NCI-H82 treated with DMSO at 0.1 percent for 48 hours (cell line): ENCODE data around the gene FOXN3.

Experiments
- DNase-seq: peaks from one replicate; lab custom pipeline; 2025; ENCODE audit not compliant: unreplicated experiment; lab: John Stamatoyannopoulos, UW

The FOXN3 gene

DNA sequence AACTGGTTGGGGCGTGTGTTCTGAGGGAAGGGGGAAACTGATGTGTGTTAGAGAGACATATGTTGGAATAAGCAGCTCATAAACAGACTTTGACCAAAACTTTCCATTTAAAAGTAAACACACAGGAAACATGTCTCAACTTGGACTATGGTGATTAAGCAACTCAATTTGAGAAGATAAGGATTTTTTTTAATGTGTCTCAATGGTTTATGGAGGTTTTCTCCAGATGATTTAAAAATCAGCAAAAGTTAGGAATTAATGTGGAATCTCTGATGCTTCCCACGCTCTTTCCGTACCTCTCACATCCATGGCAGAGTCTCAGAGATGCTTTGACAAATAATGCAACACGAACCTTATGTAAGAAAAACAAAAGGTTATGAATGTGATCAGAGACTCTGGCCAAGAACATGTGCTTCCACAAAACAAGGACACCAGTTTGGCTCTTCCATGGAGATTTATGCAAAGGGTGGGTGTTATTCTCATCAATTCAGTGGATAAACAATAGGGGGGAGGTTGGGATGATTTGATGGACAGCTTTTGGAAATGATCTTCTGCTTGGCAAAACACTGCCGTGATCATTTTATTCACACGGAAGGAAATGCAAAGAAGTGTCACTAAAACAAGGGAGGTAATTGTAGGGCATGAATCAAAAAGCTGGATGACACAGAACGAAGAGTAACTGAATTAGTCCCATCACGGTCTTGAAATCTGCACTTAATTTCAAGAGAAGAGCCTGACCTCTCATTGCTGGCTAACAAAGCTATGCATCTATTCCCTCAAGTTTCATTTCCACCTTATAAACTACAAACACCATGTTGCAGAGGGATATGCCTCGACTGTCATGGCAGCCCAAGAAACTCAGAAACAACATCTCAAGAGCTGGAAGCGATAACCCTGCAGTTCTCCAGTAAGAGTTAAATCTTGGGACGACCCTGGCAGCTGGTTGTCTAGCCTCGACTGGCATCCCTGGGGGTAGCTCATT lies 76.5 kb downstream of the FOXN3 start:
- DNase-seq: no peak

DNA sequence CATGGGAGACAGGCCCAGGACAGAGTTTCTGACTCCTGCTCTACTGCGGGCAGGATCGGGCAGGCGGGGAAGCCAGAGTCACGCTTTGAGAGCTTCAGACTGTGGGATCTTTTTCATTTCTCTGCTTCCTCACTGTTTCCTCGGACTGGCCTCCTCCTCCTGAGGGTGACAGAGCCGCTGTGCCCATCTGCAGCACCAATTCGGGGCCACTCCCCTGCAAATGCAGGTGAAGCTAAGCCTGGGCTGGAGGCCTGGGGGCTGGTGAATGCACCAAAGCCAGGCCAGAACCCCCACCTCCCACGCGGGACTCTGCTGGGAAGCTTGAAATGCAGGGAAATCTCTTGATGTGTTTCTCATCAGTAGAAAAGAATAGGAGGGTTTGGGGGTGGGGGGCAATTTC lies 77.5 kb downstream of the FOXN3 start:
- DNase-seq: no peak

DNA sequence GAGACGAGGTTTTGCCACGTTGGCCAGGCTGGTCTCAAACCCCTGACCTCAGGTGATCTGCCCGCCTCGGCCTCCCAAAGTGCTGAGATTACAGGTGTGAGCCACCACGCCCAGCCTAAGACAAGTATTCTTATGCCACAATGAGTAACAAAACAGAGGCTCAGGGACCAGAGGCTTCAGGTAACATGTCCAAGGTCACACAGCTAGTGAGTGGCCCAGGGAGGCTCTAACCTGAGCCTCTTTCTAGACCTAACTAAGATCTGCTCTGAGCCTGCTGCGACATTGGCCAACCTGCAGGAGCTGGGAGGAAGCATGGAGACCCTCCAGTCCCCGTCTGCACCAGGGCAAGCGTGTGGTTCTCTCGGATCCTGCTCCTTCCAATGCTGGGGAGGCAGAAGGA lies 77.9 kb downstream of the FOXN3 start:
- DNase-seq: no peak

DNA sequence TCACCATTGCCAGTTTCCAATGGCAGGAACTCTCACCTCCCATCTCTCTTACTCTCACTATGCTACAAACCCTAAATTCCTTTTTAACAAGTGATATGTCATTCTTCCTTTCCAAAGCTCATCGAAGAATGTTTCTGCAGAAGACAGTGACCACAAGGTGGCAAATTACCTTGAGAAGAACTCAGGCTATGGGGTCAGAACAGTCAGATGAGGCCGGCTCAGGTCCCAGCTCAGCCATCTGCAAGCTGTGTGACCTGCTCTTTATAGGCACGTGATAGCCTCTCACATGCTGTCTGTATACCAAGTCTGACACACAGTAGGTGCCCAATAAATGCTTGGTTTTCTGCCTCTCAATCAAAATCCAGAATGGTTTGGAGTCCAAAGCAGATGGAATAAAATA lies 80.7 kb downstream of the FOXN3 start:
- no peak for DNase-seq

DNA sequence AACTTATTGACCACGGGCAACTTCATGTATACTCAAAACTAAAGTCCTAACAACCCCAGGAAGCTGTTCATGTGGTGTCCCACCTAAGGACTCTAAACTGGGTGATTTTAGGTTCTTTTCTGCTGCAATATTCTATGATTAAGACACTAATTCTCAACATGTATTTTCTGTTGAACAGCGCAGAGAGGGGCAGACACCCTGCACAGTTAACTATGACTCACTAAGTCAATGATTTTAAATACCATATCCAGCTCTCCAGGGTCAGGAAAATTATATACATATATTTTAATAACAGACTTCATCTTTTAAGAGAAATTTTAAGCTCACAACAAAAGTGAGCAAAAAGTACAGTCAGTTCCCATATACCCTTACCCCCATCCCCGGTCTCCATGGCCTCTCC lies 85.0 kb downstream of the FOXN3 start:
- no peak for DNase-seq

DNA sequence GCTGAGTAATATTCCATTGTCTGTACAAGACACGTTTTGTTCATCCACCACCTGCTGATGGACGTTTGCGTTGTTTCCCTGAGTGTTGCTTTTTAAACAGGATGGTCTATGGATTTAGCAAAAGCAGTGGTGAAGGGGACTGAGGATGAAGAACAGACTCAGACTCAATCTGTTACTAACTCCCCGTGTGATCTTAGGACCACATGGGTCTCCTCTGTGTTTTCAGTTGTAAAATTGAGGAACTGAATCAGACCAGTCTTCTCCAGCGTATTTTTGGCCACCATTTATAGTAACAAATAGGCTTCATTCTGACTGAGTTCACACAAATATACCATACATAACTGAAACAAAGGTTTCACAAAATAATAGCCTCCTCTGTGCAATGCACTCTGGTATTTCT lies 85.6 kb downstream of the FOXN3 start:
- no peak for DNase-seq

DNA sequence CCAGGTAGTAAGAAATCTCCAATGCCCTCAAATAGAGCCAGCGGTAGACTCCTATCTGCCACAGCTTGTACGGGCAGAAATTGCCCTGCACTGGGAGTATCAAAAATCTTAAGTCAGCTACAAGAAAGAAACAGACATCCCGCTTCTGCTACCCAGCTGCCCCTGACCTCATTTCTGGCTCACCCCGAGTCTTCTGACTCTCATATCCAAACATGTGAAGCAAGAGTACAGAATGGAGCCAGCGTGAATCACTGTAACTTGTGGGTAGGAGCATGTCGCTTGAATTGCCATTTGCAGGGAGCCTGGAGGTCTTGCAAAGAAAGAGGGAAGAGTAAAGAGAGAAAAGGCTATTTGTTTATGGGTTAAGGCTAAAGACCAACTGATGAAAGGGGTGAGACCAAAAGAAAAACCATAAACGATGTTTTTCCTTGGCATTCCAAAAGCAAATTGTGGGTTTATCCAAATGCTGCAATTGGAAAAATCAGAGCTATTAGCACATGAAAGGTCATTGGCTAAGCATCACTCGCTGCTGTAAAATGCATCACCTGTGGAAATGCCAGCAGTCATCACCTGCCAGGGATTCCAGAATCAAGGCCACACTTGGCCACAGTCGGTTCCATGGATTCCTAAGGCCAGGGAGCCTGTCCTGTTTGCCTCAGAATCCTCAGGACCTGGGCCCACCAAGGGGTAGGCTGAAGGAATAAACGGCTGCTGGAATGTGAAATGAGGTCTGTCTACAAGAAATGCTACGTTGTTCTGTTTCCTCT lies 86.6 kb downstream of the FOXN3 start:
- DNase-seq: no peak

DNA sequence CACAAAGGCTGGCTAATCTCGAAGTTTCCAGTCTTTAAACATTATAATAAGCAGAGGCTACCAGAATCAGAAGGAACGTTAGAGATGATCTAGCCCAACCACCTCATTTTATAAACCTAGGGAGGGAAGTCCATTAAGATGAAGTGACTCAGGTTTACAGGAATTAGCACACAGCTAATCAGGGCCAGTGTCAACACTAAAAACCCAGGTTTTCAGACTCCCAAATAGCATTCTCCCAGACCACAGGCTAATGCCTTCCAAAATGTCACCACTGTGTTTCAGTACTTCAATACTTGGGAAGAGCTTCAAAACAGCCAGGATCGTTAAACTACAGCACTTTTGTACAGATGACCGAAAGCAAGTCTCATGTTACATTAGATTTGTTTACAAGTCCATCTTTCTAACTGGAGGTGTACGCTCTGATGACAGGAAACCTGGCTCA lies 89.2 kb downstream of the FOXN3 start:
- no peak for DNase-seq

DNA sequence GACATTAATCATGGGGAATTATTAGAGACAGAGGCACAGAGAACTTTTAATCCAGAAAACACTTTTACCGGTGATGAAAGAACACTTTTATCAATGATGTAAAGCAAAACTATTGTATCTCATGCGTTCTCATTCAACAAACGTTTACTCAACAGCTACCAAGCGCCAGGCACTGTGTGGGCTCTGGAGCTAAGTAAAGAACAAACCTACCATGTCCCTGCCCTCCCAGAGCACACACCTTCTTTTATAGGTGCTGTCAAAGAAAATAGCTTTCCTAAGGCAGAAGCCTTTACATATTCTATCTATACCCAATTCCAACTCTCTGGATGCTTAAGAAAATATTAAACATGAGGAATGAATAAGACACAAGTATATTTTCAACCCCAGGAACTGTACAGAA lies 91.1 kb downstream of the FOXN3 start:
- DNase-seq: no peak

DNA sequence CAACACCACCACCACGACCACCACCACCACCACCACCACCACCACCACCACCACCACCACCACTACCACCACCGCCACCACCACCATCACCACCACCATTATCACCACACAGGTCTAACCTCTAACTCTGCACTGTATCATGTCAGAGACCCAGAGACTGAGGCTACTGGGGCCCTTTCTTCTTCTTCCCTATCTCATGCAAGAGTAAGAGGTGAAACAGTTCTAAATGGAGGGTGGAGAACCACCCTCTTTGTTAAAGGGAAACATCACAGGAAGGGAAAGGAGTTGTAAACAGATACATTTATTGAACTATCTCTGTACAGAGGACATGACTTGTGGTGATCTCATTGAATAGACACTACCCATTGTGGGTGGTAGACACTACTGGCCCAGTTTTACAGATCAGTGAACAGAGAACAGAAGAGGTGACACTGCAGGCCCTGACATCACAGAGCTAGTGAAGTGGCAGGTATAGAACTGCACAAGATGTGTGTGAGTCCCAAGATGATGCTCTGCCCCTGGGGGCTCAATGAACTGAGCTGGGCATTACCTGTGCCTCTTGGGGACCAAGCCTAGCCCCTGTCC lies 91.6 kb downstream of the FOXN3 start:
- DNase-seq: no peak

DNA sequence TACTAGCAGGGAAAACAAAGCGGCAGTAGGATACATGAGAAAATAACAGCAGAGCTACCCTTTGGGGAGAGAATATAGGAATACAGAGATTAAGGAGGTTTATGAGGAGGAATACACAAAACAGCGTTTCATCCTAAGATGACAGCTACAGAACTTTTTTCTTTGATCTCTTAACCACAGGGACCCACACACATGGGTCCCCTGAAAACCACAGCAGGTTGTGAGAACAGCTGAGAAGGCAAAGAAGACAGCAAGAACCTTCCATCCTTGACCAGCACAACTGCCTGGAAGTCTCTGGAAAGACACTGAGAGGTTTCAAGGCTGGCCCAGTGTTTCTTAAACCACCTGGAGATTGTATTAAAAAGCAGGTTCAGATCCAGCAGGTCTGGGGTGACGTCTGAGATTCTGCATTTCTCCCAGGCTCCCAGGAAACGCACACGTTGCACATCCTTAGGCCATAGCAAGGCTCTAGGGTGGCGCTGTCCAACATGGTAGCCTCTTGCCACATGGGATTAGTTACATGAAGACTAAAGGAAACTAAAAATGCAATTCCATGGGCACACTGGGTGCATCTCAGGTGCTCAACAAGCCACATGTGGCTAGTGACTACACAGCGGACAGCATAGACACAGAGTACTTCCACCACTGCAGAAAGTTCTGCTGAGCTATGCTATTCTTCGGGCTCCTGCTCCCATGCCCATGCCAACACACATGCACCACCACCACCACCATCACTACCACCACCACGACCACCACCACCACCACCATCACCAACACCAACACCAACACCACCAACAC lies 92.3 kb downstream of the FOXN3 start:
- DNase-seq: no peak

DNA sequence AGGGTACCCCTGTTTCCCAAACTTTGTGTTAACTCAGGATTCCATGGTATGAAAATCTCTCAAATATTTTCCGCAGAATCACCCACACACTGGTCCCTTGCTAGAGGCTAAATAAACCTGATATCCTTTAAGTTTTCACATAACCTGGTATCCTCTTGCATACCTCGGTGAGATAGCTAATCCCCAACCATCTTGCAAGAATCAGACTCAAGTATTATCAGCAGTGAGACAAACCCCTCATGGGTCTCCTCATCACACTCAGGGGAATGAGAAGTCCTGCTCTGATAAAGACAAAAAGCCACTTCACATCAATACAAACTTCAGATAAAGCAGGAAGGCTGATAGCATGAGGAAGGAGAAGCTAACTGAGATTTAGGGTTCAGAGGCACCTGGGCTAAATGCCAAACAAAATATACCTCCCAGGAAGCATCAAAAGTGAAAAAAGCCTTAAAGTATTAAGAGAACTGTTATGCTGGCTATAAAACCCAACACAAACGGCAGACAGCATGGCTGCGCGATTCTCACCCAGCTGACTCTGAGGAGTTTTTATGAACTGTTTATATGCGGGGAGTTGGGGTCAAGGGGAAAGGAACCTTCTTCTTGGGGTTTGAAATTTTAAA lies 96.5 kb downstream of the FOXN3 start:
- DNase-seq: no peak

DNA sequence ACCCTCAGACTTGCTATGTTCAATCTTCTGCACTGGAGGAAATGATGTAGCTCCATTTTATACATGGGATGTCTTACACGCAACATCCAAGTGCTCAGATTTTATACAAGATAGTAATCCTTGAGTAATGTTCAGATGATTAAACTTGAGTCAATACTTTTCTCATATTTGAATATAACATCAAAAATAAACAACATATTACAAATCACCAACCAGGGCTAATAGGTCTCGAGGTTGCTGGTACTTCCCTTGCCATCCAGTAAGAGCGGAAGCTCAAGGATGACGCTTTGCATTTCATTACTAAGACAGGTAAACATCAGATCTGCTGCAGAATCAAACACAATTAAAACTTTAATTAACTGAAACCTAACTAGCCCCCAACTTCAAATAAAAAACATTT lies 97.3 kb downstream of the FOXN3 start:
- DNase-seq: no peak

DNA sequence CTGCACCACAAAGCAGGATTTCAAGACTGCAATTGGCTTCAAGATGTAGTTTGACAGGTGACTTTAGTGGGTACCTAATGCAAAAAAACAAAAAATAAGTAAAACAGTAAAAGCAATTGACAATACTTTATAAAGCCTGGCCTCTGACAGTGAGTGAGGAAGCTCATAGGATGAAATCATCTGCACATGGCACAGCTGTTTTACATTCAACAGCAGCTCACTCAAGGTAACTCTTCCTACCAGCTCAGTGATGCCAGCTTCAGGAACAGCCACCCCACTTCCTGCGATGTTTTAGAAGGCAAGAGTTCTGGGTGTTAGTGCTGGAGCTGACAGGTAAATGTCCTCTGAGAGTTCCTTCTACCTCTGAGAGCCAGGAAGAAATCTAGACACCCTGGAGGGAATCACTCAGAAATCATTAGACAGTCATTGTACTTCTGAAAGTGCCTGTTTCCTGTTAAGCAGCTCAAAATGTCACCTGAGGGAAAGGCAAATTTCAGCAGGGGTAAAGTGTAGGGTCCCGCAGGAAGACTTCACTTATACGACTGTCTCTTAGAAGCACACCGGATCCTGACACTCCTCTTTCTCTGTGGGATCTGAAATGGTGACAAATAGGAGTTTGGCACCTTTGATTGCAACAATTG lies 99.9 kb downstream of the FOXN3 start:
- no peak for DNase-seq

DNA sequence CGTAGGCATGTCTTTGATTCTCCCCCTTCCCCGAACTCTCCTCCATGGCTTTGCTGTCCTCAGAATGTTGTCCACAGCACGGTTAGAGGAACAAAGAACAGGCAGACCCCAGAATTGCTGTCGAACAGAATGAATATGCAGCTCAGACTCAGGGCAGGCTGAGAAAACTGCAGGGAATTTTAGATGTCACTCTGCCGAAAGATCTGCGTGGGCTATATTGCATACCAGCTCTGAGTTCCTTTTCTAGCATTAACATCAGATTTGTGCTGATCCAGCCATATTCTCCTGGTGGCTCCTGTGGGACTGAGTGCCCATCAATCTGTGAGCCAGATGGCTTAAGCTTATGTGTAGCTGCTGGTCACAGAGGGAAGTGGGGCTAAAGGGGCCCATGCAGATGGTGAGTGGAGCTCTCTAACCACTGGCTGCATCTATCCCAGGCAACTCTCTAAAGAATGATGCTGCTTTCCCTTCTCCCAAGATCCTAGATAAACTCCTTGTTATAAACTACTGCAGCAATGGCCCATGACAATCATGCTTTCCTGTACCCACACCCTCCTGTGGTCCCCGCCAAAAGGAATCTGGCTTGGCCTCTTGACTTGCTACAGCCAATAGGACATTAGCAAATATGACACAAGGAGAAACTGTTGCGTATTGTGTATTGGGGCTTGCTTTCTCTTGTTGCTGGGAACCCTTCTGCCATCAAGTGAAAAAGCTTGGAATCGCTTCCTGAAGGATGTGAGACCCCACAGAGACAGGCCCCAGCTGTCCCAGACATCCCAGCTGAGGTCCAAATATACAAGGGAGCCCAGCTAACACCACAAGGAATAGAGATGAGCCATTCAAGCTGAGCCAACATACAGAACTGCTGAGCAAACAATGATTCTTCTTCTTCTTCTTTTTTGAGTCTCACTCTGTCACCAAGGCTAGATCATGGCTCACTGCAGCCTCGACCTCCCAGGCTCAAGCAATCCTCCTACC lies 101.3 kb downstream of the FOXN3 start:
- DNase-seq: peak; percentile 15

DNA sequence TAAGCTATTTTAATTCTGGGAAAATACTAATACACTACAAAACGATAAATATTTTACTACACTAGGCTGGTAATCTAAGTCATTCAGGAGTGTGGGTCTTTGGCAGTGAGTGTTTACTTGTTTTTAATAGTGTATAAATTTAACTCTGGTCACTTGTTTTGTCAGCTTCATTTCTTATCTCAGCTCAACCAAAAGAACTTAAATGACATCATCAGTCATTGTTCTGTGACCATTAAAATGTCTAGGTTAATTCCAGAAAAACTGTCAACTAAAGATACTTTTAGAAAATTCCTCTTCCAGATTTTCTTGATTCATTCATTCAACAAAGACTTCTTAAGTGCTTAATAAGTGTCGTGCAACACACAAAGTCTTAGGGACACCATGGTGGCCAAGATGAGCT lies 102.8 kb downstream of the FOXN3 start:
- no peak for DNase-seq

DNA sequence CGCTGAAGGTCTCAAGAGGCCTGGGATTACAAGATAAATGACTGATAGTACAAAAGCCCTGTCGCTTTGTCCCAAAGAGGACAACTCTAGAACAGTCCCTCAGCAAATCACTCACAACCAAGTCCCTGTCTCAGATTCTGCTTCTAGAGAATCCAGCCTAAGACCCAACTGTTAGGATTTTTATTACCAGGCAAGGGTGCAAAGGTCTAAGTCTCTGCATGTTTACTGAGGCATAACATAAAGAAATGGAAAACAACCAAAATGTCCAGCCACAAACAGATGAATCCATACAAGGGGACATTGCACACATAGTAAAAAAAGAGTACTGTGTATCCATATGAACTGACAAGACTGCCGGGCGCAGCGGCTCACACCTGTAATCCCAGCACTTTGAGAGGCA lies 104.1 kb downstream of the FOXN3 start:
- no peak for DNase-seq

DNA sequence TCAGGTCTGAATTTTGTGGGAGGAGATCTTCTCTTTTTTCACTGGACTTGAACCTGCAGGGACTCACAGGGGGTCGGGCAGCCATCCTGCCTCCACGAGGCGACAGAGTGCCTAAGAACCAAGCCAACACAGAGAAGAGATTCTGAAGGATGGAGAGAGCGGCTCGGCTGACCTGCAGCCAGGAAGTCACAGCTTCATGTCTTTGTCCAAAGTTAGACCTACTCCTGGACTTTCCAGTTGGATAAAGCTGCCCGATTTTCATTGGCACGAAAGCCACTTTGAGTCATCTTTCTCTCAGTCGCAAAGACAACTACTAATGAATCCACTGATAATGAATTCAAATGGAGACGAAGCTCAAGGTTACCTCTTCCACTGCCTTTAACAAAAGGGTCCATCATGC lies 106.8 kb downstream of the FOXN3 start:
- DNase-seq: no peak

DNA sequence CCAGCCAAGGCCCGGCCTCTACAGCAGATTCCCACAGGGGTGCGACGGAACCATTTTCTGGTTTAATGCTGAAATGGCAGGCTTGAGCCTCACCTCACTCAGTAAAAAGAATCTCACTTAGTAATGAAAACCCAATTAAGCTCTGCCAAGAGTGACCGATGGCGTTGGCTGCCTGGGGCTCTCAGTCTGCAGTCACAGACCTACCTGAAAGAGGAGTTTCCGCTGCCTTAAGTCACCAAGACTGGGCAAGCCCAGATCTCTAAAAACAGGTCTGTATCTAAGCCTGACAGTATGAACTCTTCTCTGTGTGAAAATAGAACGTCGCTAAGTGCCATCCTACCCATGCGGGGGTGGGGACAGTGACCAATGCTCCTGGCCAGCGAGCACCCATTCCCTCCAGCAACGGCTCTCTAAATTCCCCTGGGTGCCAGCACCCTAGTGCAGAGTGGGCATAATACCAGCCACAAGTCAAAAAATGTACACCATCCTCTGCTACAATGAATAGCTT lies 107.3 kb downstream of the FOXN3 start:
- no peak for DNase-seq
